A549 (cell line): ENCODE measurements around the gene EFNA5. TPM values are rescaled to one million over a fixed set of nuclear protein-coding genes. Genes with fewer than 3 reads are reported as not detected.

Source experiments
- ATAC-seq, 2 experiments: fragments of 200-7000 bp in 1 of 2; fragments of >200 bp in 1 of 2; cut with Nextera tagmentation in 1 of 2; cut with Tn5 transposase in 1 of 2; 3 replicates each; pipeline versions ENCODE4 v1.8.0 to v1.9.1; 2018 to 2020; ENCODE audit warnings: mild to moderate bottlenecking in 1 of 2, moderate library complexity in 1 of 2
- CTCF ChIA-PET: fragments of 300-600 bp; sonication (Branson Sonifier 250); formaldehyde crosslinking; extraction: SDS; loops from one replicate; lab custom pipeline; 2021; ENCODE audit warnings: antibody characterized with exemption, inconsistent platforms; lab: Yijun Ruan, JAX
- POLR2A ChIA-PET: fragments of 350-600 bp; formaldehyde crosslinking; extraction: SDS; loops from one replicate; lab custom pipeline; 2021; ENCODE audit warnings: antibody characterized with exemption, inconsistent platforms; lab: Yijun Ruan, JAX
- DNase-seq, 2 experiments: peaks; one replicate each; pipeline versions ENCODE4 v3.0.0 to v3.0.0-alpha.2; 2011 to 2016; ENCODE audit warnings: low read depth in 1 of 2, low spot score in 1 of 2
- FAIRE-seq: peaks from 2 replicates; lab custom pipeline; 2011; peaks lifted over from hg19 to GRCh38; lab: Jason Lieb, UNC
- H3K27ac ChIP-seq, 2 experiments: fragments of >200 bp; sonication (Bioruptor Twin); formaldehyde crosslinking; 3 replicates each; pipeline ENCODE4 v1.5.1; 2016 to 2017
- H3K4me1 ChIP-seq: fragments of >200 bp; sonication (Bioruptor Twin); formaldehyde crosslinking; 3 replicates; pipeline ENCODE4 v1.6.1; 2016
- H3K4me2 ChIP-seq: fragments of >200 bp; sonication (Bioruptor Twin); formaldehyde crosslinking; 3 replicates; pipeline ENCODE4 v1.6.1; 2016
- H3K4me3 ChIP-seq: fragments of >200 bp; sonication (Bioruptor Twin); formaldehyde crosslinking; 3 replicates; pipeline ENCODE4 v1.5.1; 2016
- H3K9me3 ChIP-seq: fragments of >200 bp; sonication (Bioruptor Twin); formaldehyde crosslinking; 3 replicates; pipeline ENCODE4 v1.6.1; 2016
- CBX8 ChIP-seq: fragments of 200-600 bp; sonication (generic); IDR thresholded peaks from 2 replicates; pipeline ENCODE4 v1.6.1; 2016
- CHD2 ChIP-seq: fragments of 150-350 bp; IDR thresholded peaks from 2 replicates; pipeline ENCODE4 v1.6.1; 2014; ENCODE audit warnings: low read length; ENCODE audit not compliant: partially characterized antibody
- CHD4 ChIP-seq: fragments of 200-600 bp; sonication (generic); IDR thresholded peaks from 2 replicates; pipeline ENCODE4 v1.6.1; 2016; ENCODE audit warnings: antibody characterized with exemption, mild to moderate bottlenecking, borderline replicate concordance
- FOSL2 ChIP-seq, 2 experiments: fragments of 450-650 bp in 1 of 2; fragments of >200 bp in 1 of 2; sonication (Bioruptor Twin) in 1 of 2; formaldehyde crosslinking; IDR thresholded peaks; 2 replicates each; pipeline versions ENCODE4 v1.5.0 to v1.6.1; 2016 to 2020; ENCODE audit warnings: mild to moderate bottlenecking in 1 of 2, moderate library complexity in 1 of 2
- HDAC2 ChIP-seq: fragments of 200-600 bp; sonication (generic); IDR thresholded peaks from 2 replicates; pipeline ENCODE4 v1.6.1; 2016
- HEYL ChIP-seq: fragments of 250-450 bp; sonication (Bioruptor Pico); IDR thresholded peaks from 2 replicates; pipeline ENCODE4 v1.8.0; 2021; ENCODE audit warnings: mild to moderate bottlenecking, moderate library complexity
- HOXA7 ChIP-seq: fragments of 250-450 bp; sonication (Bioruptor Pico); IDR thresholded peaks from 2 replicates; pipeline ENCODE4 v1.5.0; 2020; ENCODE audit warnings: mild to moderate bottlenecking, moderate library complexity
- KDM1A ChIP-seq: fragments of 200-600 bp; sonication (generic); IDR thresholded peaks from 2 replicates; pipeline ENCODE4 v1.6.1; 2016; ENCODE audit warnings: low read depth, mild to moderate bottlenecking
- KDM5A ChIP-seq: fragments of 200-600 bp; sonication (generic); IDR thresholded peaks from 2 replicates; pipeline ENCODE4 v1.6.1; 2016; ENCODE audit warnings: antibody characterized with exemption, mild to moderate bottlenecking
- MAFK ChIP-seq: fragments of 450-650 bp; IDR thresholded peaks from 2 replicates; pipeline ENCODE4 v1.6.1; 2014; ENCODE audit not compliant: partially characterized antibody
- MAZ ChIP-seq: fragments of 150-350 bp; IDR thresholded peaks from 2 replicates; pipeline ENCODE4 v1.6.1; 2014; ENCODE audit warnings: antibody characterized with exemption, low read depth, low read length, borderline replicate concordance
- RARB ChIP-seq: fragments of 250-450 bp; sonication (Bioruptor Pico); IDR thresholded peaks from 2 replicates; pipeline ENCODE4 v1.8.0; 2021; ENCODE audit warnings: mild to moderate bottlenecking, moderate library complexity
- RFX5 ChIP-seq: fragments of 450-650 bp; IDR thresholded peaks from 2 replicates; pipeline ENCODE4 v1.7.1; 2014; ENCODE audit warnings: antibody characterized with exemption, mild to moderate bottlenecking, moderate library complexity
- ZNF302 ChIP-seq: fragments of 250-450 bp; sonication (Bioruptor Pico); IDR thresholded peaks from 2 replicates; pipeline ENCODE4 v1.9.0; 2021; ENCODE audit warnings: inconsistent platforms, mild to moderate bottlenecking, moderate library complexity
- WGBS: methylation state at CpG from one replicate; pipeline ENCODE4 v1.1.6; 2017; ENCODE audit errors: missing lambda C conversion rate; 5-methylcytosine and 5-hydroxymethylcytosine counted together
- polyA plus RNA-seq, 4 experiments: library from polyadenylated mRNA; depleted of rRNA in 3 of 4; stranded (reverse); fragments of >200 nt; fragmentation: RNase III in 1 of 4; extraction: RNeasy Plus Mini Kit Qiagen cat#74134 plus additional on column Dnase treatment in 1 of 4; gene quantifications; 2 replicates in 3 of 4; 3 replicates in 1 of 4; pipeline ENCODE4 v1.2.3, GENCODE V29; 2011 to 2017
- TF ChIP-seq, protein P1 (sequence below): IDR thresholded peaks from 2 replicates; pipeline ENCODE4 v1.6.1; 2012
- TF ChIP-seq, protein P2 (sequence below): fragments of 150-350 bp; IDR thresholded peaks from 2 replicates; pipeline ENCODE4 v1.6.1; 2014; ENCODE audit warnings: low read depth, mild to moderate bottlenecking, low read length

Gene EFNA5
- polyA plus RNA-seq, 2 of the 4 experiments (the other 2 are of a cell fraction) = 8.5 to 20.7 TPM

DNA sequence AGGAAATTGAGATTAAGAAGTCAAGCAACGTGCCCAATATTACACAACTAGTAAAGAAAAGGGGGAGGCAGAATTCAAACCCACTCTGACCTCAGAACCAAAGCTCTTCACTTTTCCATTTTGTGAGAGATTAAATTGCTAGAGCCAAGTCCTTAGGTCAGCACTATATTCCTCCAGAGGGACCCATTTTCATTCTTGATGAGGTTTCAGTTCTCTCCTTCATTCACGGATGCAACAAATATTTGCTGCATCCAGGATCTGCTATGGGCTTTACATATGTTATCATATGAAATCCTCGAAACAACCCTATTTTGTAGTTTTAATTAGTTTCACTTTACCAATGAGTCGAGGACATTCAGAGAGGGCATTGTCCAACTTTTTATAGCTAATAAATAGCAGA is 239.2 kb downstream of the EFNA5 start:
- H3K4me3 ChIP-seq = no peak overlapping the region
- H3K4me1 ChIP-seq = peaks cover 67% of the 10 kb centered on the region
- ATAC-seq (no peak), FAIRE-seq (no peak), DNase-seq (no peak)
- peak overlapping the region; percentile 46 for H3K4me2 ChIP-seq
- H3K9me3 ChIP-seq = no peaks in the 10 kb centered on the region
- CTCF ChIA-PET = interaction anchor here (1.2 kb wide), 1 partner anchor 34 kb away, joined by 3 read pairs; no protein-coding TSS in a partner anchor
- TF ChIP-seq MAFK = peak; percentile 11
- TF ChIP-seq, protein P1, sequence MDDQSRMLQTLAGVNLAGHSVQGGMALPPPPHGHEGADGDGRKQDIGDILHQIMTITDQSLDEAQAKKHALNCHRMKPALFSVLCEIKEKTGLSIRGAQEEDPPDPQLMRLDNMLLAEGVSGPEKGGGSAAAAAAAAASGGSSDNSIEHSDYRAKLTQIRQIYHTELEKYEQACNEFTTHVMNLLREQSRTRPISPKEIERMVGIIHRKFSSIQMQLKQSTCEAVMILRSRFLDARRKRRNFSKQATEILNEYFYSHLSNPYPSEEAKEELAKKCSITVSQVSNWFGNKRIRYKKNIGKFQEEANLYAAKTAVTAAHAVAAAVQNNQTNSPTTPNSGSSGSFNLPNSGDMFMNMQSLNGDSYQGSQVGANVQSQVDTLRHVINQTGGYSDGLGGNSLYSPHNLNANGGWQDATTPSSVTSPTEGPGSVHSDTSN = no peak
- peak overlapping the region; percentile 9 to 60; a peak in 5 of 6 replicates for H3K27ac ChIP-seq
- WGBS = 89% methylated on average over 4 of the region's 4 CpGs
- POLR2A ChIA-PET = interaction anchor here (0.5 kb wide), 1 partner anchor 74 kb away, joined by 4 read pairs; no protein-coding TSS in a partner anchor

DNA sequence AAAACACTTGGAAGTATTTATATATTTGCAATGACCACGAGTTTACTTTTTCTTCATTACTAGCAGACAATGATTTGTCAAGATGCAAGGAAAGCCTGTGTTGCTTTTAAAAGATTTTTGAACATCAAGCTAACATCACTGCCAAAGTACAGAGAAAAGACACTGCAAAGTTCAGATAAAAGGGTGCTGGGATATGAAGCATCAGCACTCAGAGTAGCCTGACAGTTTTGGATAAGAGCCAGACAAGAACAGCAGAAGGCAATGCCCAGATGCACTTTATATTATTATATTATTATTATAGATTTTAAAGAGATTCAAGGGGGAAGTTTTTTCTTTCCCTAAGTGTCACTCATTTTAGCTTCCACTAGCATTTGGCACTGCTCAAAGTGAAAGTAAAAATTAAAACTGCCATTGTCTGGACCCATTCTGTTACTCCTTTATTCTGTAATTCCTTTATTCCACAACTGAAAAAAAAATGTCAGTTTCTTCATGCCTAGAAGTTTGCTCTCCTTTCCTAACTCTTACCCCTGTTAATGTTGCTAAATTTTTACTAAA is 240.6 kb downstream of the EFNA5 start:
- CTCF ChIA-PET = interaction anchor here (0.9 to 1.2 kb wide), 2 partner anchors 67 to 124 kb away, joined by 3 to 5 read pairs; no protein-coding TSS in a partner anchor
- no peak for FAIRE-seq

DNA sequence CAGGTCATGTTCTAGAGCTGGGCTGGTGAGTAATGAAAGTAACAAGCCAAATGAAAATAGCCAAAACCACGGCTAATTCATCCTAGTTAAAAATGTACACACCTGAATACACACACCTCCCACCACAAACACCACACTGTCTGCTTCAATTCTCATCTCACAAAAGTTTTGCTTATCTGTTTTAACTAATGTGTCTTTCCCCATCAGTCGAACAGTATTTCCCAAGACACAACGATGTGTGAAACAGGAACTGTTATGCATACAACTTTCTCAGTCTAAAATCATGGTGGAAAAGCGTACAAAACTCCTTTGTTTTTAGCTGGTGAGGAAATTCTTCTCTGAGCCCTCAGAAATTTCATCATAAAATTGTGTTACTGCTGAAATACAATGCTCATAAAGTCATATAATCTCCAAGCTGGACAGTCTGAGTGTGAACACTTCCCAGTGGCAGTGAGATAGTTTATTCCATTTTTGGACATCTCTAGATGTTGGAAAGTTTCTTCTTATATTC is 242.4 kb downstream of the EFNA5 start:
- Histone ChIP-seq H3K27ac (peak overlapping the region; percentile 25 to 54; a peak in 4 of 6 replicates), H3K4me3 (no peak overlapping the region), H3K9me3 (no peaks in the 10 kb centered on the region), H3K4me2 (peak overlapping the region; percentile 10; the same call in 1 of the 3 replicates), H3K4me1 (peaks cover 76% of the 10 kb centered on the region)
- ATAC-seq (no peak), DNase-seq (no peak), FAIRE-seq (peak; percentile 32)
- CTCF ChIA-PET = interaction anchor here (0.6 kb wide), 1 partner anchor 389 kb away, joined by 3 read pairs; no protein-coding TSS in a partner anchor
- TF ChIP-seq HEYL (CRISPR knock-in tag) (no peak), KDM1A (no peak), HDAC2 (no peak)
- TF ChIP-seq, protein P2, sequence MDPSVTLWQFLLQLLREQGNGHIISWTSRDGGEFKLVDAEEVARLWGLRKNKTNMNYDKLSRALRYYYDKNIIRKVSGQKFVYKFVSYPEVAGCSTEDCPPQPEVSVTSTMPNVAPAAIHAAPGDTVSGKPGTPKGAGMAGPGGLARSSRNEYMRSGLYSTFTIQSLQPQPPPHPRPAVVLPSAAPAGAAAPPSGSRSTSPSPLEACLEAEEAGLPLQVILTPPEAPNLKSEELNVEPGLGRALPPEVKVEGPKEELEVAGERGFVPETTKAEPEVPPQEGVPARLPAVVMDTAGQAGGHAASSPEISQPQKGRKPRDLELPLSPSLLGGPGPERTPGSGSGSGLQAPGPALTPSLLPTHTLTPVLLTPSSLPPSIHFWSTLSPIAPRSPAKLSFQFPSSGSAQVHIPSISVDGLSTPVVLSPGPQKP = no peak
- POLR2A ChIA-PET = no interaction called here
- 90% methylated on average over 4 of the region's 4 CpGs for WGBS

More for the DNA sequence above, 240.6 kb downstream of the EFNA5 start:
- peak overlapping the region; percentile 12; the same call in 1 of the 3 replicates for H3K4me3 ChIP-seq
- H3K9me3 ChIP-seq = no peaks in the 10 kb centered on the region
- POLR2A ChIA-PET = interaction anchor here (0.5 kb wide), 1 partner anchor 242 kb away, joined by 3 read pairs; no protein-coding TSS in a partner anchor
- H3K4me1 ChIP-seq = peaks cover 67% of the 10 kb centered on the region
- H3K27ac ChIP-seq = peak overlapping the region; percentile 51 to 65
- 56% methylated on average over 1 of the region's 1 CpG for WGBS
- TF ChIP-seq RFX5 = no peak
- DNase-seq = no peak
- no peak for ATAC-seq
- H3K4me2 ChIP-seq = peak overlapping the region; percentile 82

DNA sequence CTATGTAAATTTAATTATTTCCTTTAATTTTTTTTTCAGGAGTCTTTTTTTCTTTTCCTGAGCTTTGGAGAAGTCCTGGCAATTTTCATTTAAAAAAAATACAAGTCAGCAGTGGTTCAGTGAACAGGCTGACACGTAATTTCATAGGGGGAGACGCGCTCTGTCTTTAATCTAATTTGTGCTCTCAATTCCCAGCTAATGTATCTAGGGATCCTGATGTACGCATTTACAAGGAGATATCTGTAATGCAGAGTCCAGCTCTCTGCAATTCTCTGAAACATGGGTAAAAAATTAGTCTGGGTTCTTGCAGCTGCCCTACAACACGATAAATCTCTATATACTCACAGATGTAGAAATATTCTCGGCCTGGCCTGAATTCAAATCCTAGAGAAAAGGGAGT is 243.9 kb downstream of the EFNA5 start:
- no peak for ATAC-seq
- FAIRE-seq = no peak
- POLR2A ChIA-PET = no interaction called here
- DNase-seq = no peak
- 97% methylated on average over 6 of the region's 6 CpGs for WGBS
- CTCF ChIA-PET = interaction anchor here (1.1 to 3.1 kb wide), 9 partner anchors 8 to 145 kb away, joined by 3 to 14 read pairs (median 4); no protein-coding TSS in a partner anchor
- peak overlapping the region; percentile 70; the same call in 1 of the 3 replicates for H3K4me2 ChIP-seq
- H3K4me1 ChIP-seq = peaks cover 77% of the 10 kb centered on the region
- H3K4me3 ChIP-seq = no peak overlapping the region
- TF ChIP-seq FOSL2 (IDR thresholded peaks at IDR 0.05) (no peak), FOSL2 (CRISPR knock-in tag; IDR thresholded peaks at IDR 0.05) (no peak), HEYL (CRISPR knock-in tag) (no peak), KDM5A (no peak), CBX8 (no peak), CHD2 (no peak)
- H3K9me3 ChIP-seq = no peaks in the 10 kb centered on the region
- peak overlapping the region; percentile 83 to 85 for H3K27ac ChIP-seq

DNA sequence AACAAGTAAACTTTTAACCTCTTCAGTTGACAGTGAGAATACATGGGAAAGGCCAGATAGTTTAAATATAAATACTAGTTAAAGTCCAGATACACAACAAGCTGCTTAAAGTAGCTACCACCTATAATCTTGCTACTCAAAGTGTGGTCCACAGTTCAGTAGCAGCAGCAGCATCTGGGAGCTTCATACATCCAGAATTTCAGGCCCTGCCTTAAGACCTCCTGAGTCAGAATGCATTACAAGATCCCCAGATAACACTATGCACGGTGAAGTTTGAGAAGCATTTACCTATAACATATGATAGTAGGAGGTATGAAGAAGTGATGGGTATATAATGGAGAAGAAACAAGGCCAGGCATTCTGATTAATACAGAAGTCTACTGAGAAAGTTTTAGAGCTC is 244.5 kb downstream of the EFNA5 start:
- 23% methylated on average over 1 of the region's 1 CpG for WGBS
- H3K9me3 ChIP-seq = no peaks in the 10 kb centered on the region
- CTCF ChIA-PET = interaction anchor here (0.7 to 3.1 kb wide), 11 partner anchors 9 to 146 kb away, joined by 3 to 14 read pairs (median 4); no protein-coding TSS in a partner anchor
- peak overlapping the region; percentile 70 for H3K4me2 ChIP-seq
- no peak for FAIRE-seq
- TF ChIP-seq HOXA7 = no peak
- no peak for TF ChIP-seq RFX5
- TF ChIP-seq FOSL2 (IDR thresholded peaks at IDR 0.05) = no peak
- TF ChIP-seq FOSL2 (CRISPR knock-in tag; IDR thresholded peaks at IDR 0.05) = no peak
- TF ChIP-seq MAZ = no peak
- TF ChIP-seq RARB (CRISPR knock-in tag) = no peak
- TF ChIP-seq CHD4 = no peak
- no peak for TF ChIP-seq ZNF302 (CRISPR knock-in tag)
- TF ChIP-seq, all 56 proteins: peak for 0
- DNase-seq (no peak), ATAC-seq (peak in 1 of 2 experiments; percentile 46; a peak in 4 of 6 replicates)
- no peak overlapping the region for H3K4me3 ChIP-seq
- POLR2A ChIA-PET = interaction anchor here (1.2 to 1.5 kb wide), 3 partner anchors 40 to 117 kb away, joined by 3 to 6 read pairs (median 3); no protein-coding TSS in a partner anchor
- peaks cover 71% of the 10 kb centered on the region for H3K4me1 ChIP-seq
- H3K27ac ChIP-seq = peak overlapping the region; percentile 83 to 85
